Progenitor cell of endocrine pancreas (in vitro differentiated cells): ENCODE data around the gene FAM78A. TPM values are rescaled to one million over a fixed set of nuclear protein-coding genes. Genes with fewer than 3 reads are reported as not detected.

Experiments used
- DNase-seq: peaks from one replicate; pipeline ENCODE4 v3.0.0; 2021; ENCODE audit warnings: low spot score; ENCODE audit not compliant: unreplicated experiment
- H3K27ac Mint-ChIP-seq: 2 replicates; pipeline ENCODE4 v1.8.0; 2021; ENCODE audit warnings: mild to moderate bottlenecking, moderate library complexity, mixed read lengths
- H3K27me3 Mint-ChIP-seq: 2 replicates; pipeline ENCODE4 v1.8.0; 2021; ENCODE audit warnings: mixed read lengths
- H3K36me3 Mint-ChIP-seq: 2 replicates; pipeline ENCODE4 v1.8.0; 2022; ENCODE audit warnings: mixed read lengths; ENCODE audit not compliant: insufficient read depth
- H3K4me1 Mint-ChIP-seq: 2 replicates; pipeline ENCODE4 v1.8.0; 2021; ENCODE audit warnings: low read depth, mixed read lengths
- H3K4me3 Mint-ChIP-seq: 2 replicates; pipeline ENCODE4 v1.8.0; 2021; ENCODE audit warnings: low read depth, mild to moderate bottlenecking, moderate library complexity, mixed read lengths
- H3K9me3 Mint-ChIP-seq: 2 replicates; pipeline ENCODE4 v1.8.0; 2021; ENCODE audit warnings: low read depth, mixed read lengths
- CTCF ChIP-seq: fragments of 200-600 bp; sonication (generic); IDR thresholded peaks from one replicate; pipeline ENCODE4 v1.5.0; 2021; ENCODE audit warnings: antibody characterized with exemption, mild to moderate bottlenecking; ENCODE audit not compliant: unreplicated experiment
- total RNA-seq: library from RNA; stranded (reverse); gene quantifications from 2 replicates; pipeline ENCODE4 v1.2.1, GENCODE V29; 2021

FAM78A gene
- total RNA-seq, 1 donor from 2014 or later: 2.0 TPM

- Mint-ChIP-seq H3K4me1 (peaks cover 11% of the 10 kb centered on the region), H3K4me3 (no peak overlapping the region), H3K27me3 (peaks cover 9% of the 10 kb centered on the region), H3K36me3 (peaks cover 5% of the 10 kb centered on the region), H3K9me3 (no peaks in the 10 kb centered on the region), H3K27ac (no peak overlapping the region)
- no peak for TF ChIP-seq CTCF
- DNase-seq: no peak
Observed at GRCh38 chr9:131235480-131235851, 40.8 kb downstream of the FAM78A start.

- no peaks in the 10 kb centered on the region for H3K9me3 Mint-ChIP-seq
- DNase-seq: no peak
Observed at GRCh38 chr9:131234799-131235479, 41.4 kb downstream of the FAM78A start.

GRCh38 chr9:131233995-131234394 is 42.3 kb downstream of the FAM78A start:
- TF ChIP-seq CTCF: no peak
- no peak overlapping the region for H3K4me3 Mint-ChIP-seq
- peaks cover 13% of the 10 kb centered on the region for H3K36me3 Mint-ChIP-seq
- H3K4me1 Mint-ChIP-seq: peaks cover 14% of the 10 kb centered on the region
- H3K27me3 Mint-ChIP-seq: no peaks in the 10 kb centered on the region
- H3K27ac Mint-ChIP-seq: no peak overlapping the region
- no peaks in the 10 kb centered on the region for H3K9me3 Mint-ChIP-seq
- DNase-seq: no peak

More at GRCh38 chr9:131234799-131235479, 41.4 kb downstream of the FAM78A start:
- Mint-ChIP-seq H3K27me3 (peaks cover 5% of the 10 kb centered on the region), H3K27ac (peak overlapping the region; percentile 29), H3K4me3 (no peak overlapping the region), H3K36me3 (peaks cover 10% of the 10 kb centered on the region), H3K4me1 (peaks cover 13% of the 10 kb centered on the region)
- no peak for TF ChIP-seq CTCF

- no peak for DNase-seq
- Mint-ChIP-seq H3K36me3 (peaks cover 13% of the 10 kb centered on the region), H3K27me3 (no peaks in the 10 kb centered on the region), H3K4me1 (peaks cover 13% of the 10 kb centered on the region), H3K27ac (peak overlapping the region; percentile 49), H3K4me3 (no peak overlapping the region), H3K9me3 (no peaks in the 10 kb centered on the region)
- TF ChIP-seq CTCF: no peak
Observed at GRCh38 chr9:131233556-131233955, 42.8 kb downstream of the FAM78A start.

GRCh38 chr9:131228988-131229387 is 47.3 kb downstream of the FAM78A start:
- Mint-ChIP-seq H3K36me3 (peaks cover 14% of the 10 kb centered on the region), H3K9me3 (no peaks in the 10 kb centered on the region), H3K4me1 (peaks cover 6% of the 10 kb centered on the region), H3K4me3 (no peak overlapping the region), H3K27ac (no peak overlapping the region), H3K27me3 (no peaks in the 10 kb centered on the region)
- no peak for DNase-seq
- TF ChIP-seq CTCF: no peak
